ENCODE data around the gene ARHGAP27.

The ARHGAP27 gene

GRCh38 chr17:45382226-45382625 is 50.4 kb downstream of the ARHGAP27 start:
- no peak for DNase-seq

DNA sequence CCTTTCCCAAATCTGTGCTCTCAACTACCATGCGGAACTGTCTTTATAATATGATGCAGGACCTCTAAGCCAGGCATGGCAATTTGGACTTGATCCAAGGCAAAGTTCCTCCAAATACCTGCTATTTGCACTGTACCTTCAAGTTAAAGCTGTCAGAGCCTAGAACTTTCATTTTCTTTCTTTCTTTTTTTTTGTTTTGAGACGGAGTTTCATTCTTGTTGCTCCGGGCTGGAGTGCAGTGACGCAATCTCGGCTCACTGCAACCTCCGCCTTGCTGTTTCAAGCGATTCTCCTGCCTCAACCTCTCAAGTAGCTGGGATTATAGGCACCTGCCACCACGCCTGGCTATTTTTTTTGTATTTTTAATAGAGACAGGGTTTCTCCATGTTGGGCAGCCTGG is 51.7 kb downstream of the ARHGAP27 start:
- no peak for DNase-seq

GRCh38 chr17:45380046-45380765 is 52.5 kb downstream of the ARHGAP27 start:
- DNase-seq, result no peak

DNA sequence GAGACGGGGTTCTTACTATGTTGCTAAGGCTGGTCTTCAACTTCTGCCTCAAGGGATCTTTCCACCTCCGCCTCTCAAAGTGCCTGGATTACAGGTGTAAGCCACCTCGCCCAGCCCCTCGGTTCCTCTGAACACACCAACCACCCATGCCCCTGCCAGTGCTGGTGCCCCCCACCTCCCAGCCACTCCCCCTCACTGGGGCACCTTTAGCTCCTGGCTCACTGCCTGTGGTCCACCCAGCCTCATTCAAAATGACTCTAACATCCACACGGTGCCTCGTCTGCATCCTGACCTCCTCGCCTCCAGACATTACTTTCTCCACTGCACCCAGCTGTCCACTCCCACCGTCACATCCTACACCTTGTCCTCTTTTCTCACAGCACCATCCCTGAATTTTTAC is 55.3 kb downstream of the ARHGAP27 start:
- no peak for DNase-seq

DNA sequence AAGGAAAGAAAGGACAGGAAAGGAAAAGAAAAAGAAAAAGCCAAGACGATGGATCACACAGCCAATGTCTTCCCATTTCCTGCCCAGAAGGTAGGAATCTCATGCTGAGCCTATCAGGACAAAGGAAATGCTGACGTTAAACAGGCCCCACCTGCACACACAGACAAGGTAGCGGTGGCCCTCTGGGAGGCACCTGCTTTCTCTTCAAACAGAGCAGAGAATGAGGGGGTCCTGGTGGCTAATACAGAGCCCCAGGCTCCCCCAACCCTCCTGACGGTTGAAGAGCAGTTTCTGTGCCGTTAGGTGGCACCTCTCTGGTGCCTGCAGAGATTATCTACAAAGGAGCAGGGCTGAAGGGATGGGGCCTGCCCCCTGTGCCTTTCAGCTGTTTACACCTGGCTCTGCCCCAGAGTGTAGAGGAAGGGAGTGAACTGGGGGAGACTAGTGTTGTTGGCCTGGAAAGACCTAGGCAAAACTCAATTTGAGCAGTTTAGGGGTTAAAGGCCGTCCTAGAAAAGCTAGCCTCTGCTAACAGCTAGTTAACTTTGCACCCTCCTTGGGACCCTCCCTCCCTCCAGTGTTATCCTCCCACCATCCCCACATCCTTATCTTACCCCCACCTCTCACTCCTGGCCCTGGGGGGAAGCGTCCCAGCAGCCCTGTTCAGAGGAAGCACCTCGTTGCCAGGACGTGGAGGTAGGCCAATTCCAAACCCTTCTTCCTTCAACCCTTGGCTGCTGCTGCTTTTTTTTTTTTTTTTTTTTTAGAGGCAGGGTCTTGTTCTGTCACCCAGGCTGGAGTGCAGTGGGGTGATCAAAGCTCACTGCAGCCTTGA is 56.3 kb downstream of the ARHGAP27 start:
- no peak for DNase-seq

DNA sequence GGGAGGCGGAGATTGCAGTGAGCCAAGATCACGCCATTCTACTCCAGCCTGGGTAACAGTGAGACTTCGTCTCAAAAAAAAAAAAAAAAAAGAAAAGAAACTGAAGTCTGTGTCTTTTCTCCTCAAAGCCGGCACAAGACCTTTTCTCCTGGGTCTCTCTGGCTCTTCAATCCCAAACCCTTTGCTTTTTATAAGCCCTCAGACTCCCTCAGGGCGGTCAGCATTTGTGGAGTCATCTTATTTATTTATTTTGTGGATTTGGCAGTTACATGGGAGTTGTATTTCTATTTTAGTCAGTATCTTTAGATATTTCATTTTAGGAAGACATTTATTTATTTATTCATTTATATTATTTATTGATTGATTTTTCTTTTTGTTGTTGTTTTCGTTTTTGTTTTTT is 58.2 kb downstream of the ARHGAP27 start:
- DNase-seq, result no peak

DNA sequence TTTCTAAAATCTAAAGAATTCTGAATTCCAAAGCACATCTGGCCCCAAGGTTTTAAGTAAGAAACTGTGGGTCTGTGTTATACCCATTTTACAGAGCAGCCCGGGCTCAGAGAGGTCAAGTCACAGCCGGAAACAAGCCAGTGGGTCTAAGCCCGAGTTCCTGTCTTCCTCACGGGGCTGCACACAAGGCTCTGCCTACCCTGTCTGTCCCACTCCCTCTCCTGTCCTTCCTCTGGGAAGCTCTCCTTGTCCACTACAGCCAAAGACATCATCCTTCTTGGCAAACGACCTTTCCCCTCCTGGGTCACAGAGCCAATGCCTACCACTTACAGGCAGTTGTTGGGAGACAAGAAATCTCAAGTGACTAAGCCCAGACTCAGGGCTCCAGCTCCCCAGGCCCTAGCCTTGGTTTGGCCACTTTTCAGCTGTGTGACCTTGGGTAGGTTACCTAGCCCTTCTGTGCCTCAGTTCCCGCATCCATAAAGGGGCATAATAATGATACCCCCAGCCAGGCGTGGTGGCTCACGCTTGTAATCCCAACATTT is 60.3 kb downstream of the ARHGAP27 start:
- no peak for DNase-seq

DNA sequence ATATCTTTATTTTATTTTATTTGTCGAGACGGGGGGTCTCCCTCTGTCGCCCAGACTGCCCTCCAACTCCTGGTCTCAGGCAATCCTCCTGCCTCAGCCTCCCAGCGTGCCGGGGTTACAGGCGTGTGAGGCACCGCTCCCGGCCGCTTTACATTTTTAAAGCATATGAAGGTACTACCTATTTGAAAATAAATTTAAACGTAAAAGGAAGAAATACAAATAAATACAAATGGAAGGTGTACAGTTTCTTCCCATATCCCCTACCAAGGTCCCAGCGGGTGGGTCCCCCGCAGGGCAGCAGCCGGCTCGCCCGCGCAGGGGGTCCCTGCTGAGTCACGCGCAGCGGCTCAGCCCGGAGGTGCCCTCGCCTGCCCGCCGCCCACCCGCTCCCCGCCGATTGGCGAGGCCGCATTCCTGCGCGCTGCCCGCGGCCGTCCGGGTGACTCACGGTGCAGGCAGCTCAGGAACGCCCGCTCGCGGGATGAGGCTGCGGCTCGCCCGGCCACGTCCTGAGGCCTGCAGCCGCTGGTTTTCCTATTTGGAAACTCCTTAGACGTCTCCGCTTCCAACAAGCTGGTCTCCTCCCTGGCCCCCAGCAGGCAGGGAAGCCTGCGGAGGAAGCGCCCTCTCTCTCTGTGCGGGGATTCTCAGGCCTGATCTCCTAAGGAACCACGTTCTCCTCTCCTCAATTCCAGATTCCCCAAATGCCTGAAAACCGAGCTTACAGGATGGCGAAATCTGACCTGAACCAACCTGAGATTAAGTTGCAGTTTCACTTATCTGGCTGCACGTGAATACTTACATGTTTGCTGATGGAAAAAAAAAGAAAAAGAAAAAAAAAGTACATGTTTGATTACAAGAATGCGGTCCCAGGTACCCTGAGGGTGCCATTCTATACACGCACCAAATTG is 61.0 kb downstream of the ARHGAP27 start:
- DNase-seq, result no peak

DNA sequence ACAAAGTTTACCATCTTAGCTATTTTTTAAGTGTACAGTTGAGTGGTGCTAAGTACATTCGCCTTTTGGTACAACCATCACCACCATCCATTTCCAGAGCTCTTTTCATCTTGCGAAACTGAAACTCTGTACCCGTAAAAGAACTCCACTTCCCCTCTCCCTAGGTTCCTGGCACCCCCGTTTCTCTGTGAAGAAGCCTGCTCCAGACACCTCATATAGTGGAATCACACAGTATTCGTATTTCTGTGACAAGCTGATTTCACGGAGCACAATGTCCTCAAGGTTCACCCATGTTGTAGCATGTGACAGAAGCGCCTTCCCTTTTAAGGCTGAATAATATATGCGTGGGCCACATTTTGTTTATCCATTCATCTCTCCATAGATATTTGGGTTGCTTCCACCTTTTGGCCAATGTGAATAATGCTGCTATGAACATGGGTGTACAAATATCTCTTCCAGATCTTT is 61.7 kb downstream of the ARHGAP27 start:
- DNase-seq, result no peak

- DNase-seq, result no peak
These were observed 63.2 kb downstream of the ARHGAP27 start for GRCh38 chr17:45369421-45369820.

GRCh38 chr17:45368651-45369050 is 64.0 kb downstream of the ARHGAP27 start:
- no peak for DNase-seq

DNA sequence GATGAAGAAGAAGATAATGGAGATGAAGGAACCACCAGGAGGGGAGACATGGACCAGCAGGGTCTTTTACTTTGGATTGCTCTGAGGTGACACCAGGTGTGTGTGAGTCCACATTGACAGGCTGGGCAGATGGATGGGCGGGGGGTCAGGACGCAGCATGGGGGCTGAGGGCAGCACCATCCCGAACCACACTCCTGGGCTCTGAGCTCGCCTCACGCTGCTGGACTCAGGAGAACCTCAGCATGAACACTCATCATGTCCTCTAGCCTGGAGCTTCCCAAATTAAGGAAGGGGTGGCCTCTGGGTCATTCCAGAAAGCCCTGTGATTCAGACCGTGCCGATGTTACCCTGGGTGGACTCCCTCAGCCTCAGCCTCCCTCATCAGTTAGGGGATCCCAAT is 65.5 kb downstream of the ARHGAP27 start:
- DNase-seq, result no peak

DNA sequence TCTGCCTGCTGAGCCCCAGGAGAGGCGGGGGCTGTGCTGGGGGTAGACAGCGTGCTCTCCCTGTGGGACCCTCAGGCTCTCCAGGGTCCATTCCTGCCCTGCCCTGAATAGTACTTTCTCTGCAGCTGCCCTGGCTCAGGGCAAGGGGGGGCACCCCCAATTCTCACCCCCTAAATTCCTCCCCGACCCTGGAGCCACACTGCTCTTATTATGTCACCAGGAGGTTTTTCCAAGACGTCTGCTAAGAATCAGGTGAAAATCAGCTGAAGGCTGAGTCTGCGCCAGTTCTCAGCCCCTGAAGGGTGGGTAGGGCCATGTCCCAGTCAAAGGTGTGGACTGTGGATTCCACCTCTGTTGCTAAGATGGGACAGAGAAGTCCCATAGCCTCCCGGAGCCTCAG is 66.0 kb downstream of the ARHGAP27 start:
- no peak for DNase-seq

DNA sequence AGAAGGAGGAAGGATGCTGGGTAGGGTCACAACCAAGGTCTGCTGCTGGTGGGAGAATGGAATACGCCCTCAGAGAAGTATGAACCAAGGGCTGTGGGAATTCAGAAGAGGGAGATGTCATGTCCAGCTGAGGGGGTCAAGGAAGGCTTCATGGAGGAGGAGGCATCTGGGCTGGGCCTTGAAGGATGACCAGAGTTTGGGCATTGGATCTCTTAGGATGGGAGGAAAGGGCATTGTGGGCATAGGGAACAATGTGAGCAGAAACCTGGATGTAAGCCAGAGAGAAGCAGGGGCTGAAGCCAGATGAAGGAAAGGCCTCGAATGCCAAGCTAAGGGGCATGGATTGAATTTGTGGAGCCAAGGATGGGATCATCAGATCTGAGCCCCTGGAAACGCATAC is 66.6 kb downstream of the ARHGAP27 start:
- no peak for DNase-seq

GRCh38 chr17:45364531-45365390 is 67.9 kb downstream of the ARHGAP27 start:
- DNase-seq, result no peak

- no peak for DNase-seq
These were observed 69.2 kb downstream of the ARHGAP27 start for GRCh38 chr17:45363498-45363897.

GRCh38 chr17:45361976-45362375 is 70.7 kb downstream of the ARHGAP27 start:
- DNase-seq, result no peak

DNA sequence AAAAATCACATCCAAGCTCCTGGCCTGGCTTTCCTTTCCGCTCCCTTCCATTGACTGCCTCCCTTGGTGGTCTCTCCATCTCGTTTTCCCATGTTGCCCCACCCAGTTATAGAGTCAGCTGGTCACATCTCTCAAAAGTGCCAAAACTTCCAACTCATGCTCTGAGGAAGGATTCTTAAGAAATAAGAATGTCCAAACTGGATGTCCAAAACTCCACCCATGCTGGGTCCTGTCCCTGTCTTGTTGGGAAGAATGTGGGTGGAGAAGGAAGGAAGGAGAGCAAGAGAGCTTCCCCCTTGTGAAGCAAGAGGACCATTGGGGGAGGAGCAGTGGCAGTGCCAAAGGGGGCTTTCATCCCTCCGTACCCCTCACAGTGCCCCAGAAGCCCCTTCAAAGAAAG is 71.2 kb downstream of the ARHGAP27 start:
- no peak for DNase-seq

DNA sequence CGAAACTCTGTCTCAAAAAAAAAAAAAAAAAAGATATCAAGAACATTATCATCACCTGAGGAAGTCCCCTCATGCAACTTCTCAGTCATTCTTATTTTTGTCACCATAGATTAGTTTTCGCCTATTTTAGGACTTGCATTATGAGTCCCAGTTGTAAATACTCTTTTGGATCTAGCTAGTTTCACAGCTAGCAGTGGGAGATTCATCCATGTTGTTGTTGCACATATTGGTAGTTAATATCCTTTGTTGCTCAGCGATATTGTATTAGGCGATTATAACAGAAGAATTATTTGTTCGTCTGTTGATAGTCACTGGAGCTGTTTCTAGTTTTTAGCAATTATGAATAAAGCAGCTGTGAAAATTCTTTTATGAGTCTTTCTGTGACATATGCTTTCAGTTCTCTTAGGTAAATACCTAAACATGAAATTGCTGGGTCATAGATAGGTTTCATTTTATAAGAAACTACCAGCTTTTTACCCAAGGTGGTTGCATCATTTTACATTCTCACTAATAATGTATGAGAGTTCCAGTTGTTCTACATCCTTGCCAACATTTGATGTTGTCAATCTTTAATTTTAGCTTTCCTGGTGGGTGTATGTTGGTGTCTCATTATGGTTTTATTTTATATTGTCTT is 75.2 kb downstream of the ARHGAP27 start:
- no peak for DNase-seq

DNA sequence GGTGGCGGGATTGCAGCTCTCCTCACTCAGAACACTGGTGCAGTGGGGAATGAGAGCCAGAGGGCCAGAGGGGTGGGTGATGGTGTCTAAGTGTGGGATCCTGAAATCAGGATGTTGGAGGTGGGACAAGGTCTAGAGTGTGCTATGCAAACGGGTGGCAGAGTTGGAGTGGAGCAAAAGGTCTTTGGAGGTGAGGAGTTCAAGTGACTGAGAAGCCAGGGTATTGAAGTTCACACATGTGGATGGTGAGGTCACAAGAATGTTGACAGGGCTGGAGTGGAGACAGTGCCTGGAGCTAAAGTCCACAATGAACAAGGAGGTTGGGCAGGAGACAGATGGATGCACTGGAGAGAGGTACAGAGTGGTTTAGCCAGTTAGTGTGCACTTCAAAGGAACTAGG is 77.6 kb downstream of the ARHGAP27 start:
- no peak for DNase-seq

DNA sequence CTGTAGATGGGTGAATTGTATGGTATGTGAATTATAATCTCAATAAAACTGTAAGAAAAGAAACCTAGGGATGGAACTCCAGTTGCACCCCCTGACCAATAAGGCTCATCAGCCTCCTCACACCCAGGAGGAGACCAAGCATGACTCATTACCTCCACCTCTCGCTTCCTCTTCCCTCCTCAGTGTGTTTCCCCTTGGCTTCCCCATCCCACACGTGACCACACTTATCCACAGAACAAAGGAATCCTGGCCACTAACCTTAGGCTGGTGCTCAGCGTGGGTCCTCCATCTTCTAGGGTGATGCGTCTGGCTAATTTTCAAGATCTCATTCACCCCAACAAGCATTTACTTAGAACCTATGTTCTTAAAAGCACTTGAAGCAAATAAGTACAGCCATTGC is 79.6 kb downstream of the ARHGAP27 start:
- no peak for DNase-seq

All from DMS 273 treated with DMSO at 0.1 percent for 48 hours (cell line).